Activated CD8-positive, alpha-beta memory T cell treated with anti-CD3 and anti-CD28 coated beads, Interleukin-2, amount 50 U/mL, for 24 hours (primary cell): ENCODE measurements around the gene RPAIN.
"Not testable (repeated sequence)": the region's sequence is repeated elsewhere in the genome, so short reads cannot be mapped to it uniquely, and the experiment has no call there.

Source experiments
- DNase-seq: peaks from one replicate; pipeline ENCODE4 v3.0.0-alpha.2; 2020; ENCODE audit errors: extremely low read depth

The RPAIN gene

GRCh38 chr17:5429191-5429887 lies 9.4 kb downstream of the RPAIN start:
- DNase-seq = no peak

GRCh38 chr17:5430413-5430999 lies 10.5 kb downstream of the RPAIN start:
- no peak for DNase-seq

- not testable (repeated sequence) for DNase-seq
These were observed 11.3 kb downstream of the RPAIN start for GRCh38 chr17:5431234-5431633.

- DNase-seq = no peak
These were observed 12.1 kb downstream of the RPAIN start for GRCh38 chr17:5431949-5432556.

- DNase-seq = no peak
These were observed 15.0 kb downstream of the RPAIN start for GRCh38 chr17:5434984-5435383.

GRCh38 chr17:5435781-5436315 lies 15.9 kb downstream of the RPAIN start:
- not testable (repeated sequence) for DNase-seq

GRCh38 chr17:5437721-5438317 lies 17.8 kb downstream of the RPAIN start:
- no peak for DNase-seq

GRCh38 chr17:5438716-5439445 lies 18.9 kb downstream of the RPAIN start, which contains the start of gene C1QBP:
C1QBP (minus strand) TSS chr17:5439155; CDS start chr17:5439073, 82 bp downstream.
- DNase-seq = peak; percentile 78

GRCh38 chr17:5439446-5439764 lies 19.4 kb downstream of the RPAIN start:
- no peak for DNase-seq

- no peak for DNase-seq
These were observed 23.7 kb downstream of the RPAIN start for GRCh38 chr17:5443728-5444127.

- no peak for DNase-seq
These were observed 24.2 kb downstream of the RPAIN start for GRCh38 chr17:5444209-5444608.

GRCh38 chr17:5446786-5447185 lies 26.8 kb downstream of the RPAIN start:
- no peak for DNase-seq

GRCh38 chr17:5464717-5465507 lies 44.9 kb downstream of the RPAIN start:
- no peak for DNase-seq

GRCh38 chr17:5466295-5466694 lies 46.3 kb downstream of the RPAIN start:
- DNase-seq = no peak

GRCh38 chr17:5467416-5467815 lies 47.4 kb downstream of the RPAIN start:
- no peak for DNase-seq

- DNase-seq = no peak
These were observed 48.1 kb downstream of the RPAIN start for GRCh38 chr17:5468075-5468473.

- no peak for DNase-seq
These were observed 52.5 kb downstream of the RPAIN start for GRCh38 chr17:5472511-5472910.

GRCh38 chr17:5473906-5474305 lies 53.9 kb downstream of the RPAIN start:
- no peak for DNase-seq

GRCh38 chr17:5478992-5479391 lies 59.0 kb downstream of the RPAIN start:
- no peak for DNase-seq

- DNase-seq = no peak
These were observed 61.0 kb downstream of the RPAIN start for GRCh38 chr17:5480962-5481361.

GRCh38 chr17:5481451-5481850 lies 61.5 kb downstream of the RPAIN start:
- no peak for DNase-seq
